Stomach (tissue), 4 donors: ENCODE measurements around the gene LVRN.

Experiments used
- CTCF ChIP-seq, 7 experiments: fragments of 450-650 bp in 4 of 7; fragments of 200-600 bp in 3 of 7; sonication (generic) in 3 of 7; IDR thresholded peaks; one replicate each; pipeline ENCODE4 v1.5.1; 2016 to 2019; ENCODE audit warnings: antibody characterized with exemption in 7 of 7, control low read depth in 2 of 7, mild to moderate bottlenecking in 1 of 7
- EP300 ChIP-seq: sonication (generic); formaldehyde crosslinking; IDR thresholded peaks from one replicate; pipeline ENCODE4 v1.6.1; 2017; ENCODE audit warnings: antibody characterized with exemption
- POLR2AphosphoS5 ChIP-seq, 3 donors: sonication (generic); formaldehyde crosslinking; IDR thresholded peaks; one replicate each; pipeline ENCODE4 v1.6.1; 2016; ENCODE audit warnings: antibody characterized with exemption in 3 of 3

GRCh38 chr5:116011046-116011445 lies 48.8 kb downstream of the LVRN start:
- no peak for TF ChIP-seq CTCF (IDR thresholded peaks at IDR 0.05)
- TF ChIP-seq POLR2AphosphoS5 (IDR thresholded peaks at IDR 0.05) = no peak
- TF ChIP-seq EP300 = no peak
